GM23338 (cell line): ENCODE measurements around the gene PDIA5.

ENCODE experiments used
- EZH2 ChIP-seq: fragments of 200-600 bp; sonication (generic); IDR thresholded peaks from one replicate; pipeline ENCODE4 v1.8.0; 2017; ENCODE audit warnings: antibody characterized with exemption, mild to moderate bottlenecking, low read depth; ENCODE audit not compliant: unreplicated experiment
- EZH2phosphoT487 ChIP-seq: fragments of 200-600 bp; sonication (generic); IDR thresholded peaks from one replicate; pipeline ENCODE4 v1.8.1; 2018; ENCODE audit warnings: antibody characterized with exemption; ENCODE audit not compliant: unreplicated experiment
- POLR2AphosphoS5 ChIP-seq: IDR thresholded peaks from 2 replicates; pipeline ENCODE4 v1.6.1; 2016; ENCODE audit warnings: antibody characterized with exemption, low read depth
- STAT1 ChIP-seq: IDR thresholded peaks from one replicate; pipeline ENCODE4 v1.6.1; 2016; ENCODE audit warnings: antibody characterized with exemption; ENCODE audit not compliant: unreplicated experiment
- ZNF462 ChIP-seq: fragments of 250-450 bp; sonication (Bioruptor Pico); IDR thresholded peaks from 2 replicates; pipeline ENCODE4 v1.5.0; 2020; ENCODE audit warnings: mild to moderate bottlenecking, moderate library complexity
- TF ChIP-seq, protein P1 (sequence below), 2 experiments: fragments of 200-600 bp in 1 of 2; sonication (generic) in 1 of 2; conservative IDR thresholded peaks; 2 replicates each; pipeline versions ENCODE4 v1.5.1 to v1.6.1; 2016 to 2017; ENCODE audit warnings: antibody characterized with exemption in 2 of 2, low read depth in 2 of 2, mild to moderate bottlenecking in 2 of 2, moderate library complexity in 1 of 2
- TF ChIP-seq, protein P2 (sequence below): IDR thresholded peaks from one replicate; pipeline ENCODE4 v1.6.1; 2018; ENCODE audit warnings: antibody characterized with exemption; ENCODE audit not compliant: unreplicated experiment

- TF ChIP-seq, protein P1, sequence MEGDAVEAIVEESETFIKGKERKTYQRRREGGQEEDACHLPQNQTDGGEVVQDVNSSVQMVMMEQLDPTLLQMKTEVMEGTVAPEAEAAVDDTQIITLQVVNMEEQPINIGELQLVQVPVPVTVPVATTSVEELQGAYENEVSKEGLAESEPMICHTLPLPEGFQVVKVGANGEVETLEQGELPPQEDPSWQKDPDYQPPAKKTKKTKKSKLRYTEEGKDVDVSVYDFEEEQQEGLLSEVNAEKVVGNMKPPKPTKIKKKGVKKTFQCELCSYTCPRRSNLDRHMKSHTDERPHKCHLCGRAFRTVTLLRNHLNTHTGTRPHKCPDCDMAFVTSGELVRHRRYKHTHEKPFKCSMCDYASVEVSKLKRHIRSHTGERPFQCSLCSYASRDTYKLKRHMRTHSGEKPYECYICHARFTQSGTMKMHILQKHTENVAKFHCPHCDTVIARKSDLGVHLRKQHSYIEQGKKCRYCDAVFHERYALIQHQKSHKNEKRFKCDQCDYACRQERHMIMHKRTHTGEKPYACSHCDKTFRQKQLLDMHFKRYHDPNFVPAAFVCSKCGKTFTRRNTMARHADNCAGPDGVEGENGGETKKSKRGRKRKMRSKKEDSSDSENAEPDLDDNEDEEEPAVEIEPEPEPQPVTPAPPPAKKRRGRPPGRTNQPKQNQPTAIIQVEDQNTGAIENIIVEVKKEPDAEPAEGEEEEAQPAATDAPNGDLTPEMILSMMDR (conservative IDR thresholded peaks at IDR 0.05; ENCODE audit: low read depth in 2 of 2) = no peak
- TF ChIP-seq POLR2AphosphoS5 = no peak
- TF ChIP-seq ZNF462 (CRISPR knock-in tag) = no peak
- TF ChIP-seq, protein P2, sequence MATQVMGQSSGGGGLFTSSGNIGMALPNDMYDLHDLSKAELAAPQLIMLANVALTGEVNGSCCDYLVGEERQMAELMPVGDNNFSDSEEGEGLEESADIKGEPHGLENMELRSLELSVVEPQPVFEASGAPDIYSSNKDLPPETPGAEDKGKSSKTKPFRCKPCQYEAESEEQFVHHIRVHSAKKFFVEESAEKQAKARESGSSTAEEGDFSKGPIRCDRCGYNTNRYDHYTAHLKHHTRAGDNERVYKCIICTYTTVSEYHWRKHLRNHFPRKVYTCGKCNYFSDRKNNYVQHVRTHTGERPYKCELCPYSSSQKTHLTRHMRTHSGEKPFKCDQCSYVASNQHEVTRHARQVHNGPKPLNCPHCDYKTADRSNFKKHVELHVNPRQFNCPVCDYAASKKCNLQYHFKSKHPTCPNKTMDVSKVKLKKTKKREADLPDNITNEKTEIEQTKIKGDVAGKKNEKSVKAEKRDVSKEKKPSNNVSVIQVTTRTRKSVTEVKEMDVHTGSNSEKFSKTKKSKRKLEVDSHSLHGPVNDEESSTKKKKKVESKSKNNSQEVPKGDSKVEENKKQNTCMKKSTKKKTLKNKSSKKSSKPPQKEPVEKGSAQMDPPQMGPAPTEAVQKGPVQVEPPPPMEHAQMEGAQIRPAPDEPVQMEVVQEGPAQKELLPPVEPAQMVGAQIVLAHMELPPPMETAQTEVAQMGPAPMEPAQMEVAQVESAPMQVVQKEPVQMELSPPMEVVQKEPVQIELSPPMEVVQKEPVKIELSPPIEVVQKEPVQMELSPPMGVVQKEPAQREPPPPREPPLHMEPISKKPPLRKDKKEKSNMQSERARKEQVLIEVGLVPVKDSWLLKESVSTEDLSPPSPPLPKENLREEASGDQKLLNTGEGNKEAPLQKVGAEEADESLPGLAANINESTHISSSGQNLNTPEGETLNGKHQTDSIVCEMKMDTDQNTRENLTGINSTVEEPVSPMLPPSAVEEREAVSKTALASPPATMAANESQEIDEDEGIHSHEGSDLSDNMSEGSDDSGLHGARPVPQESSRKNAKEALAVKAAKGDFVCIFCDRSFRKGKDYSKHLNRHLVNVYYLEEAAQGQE = no peak
- no peak for TF ChIP-seq EZH2
- no peak for TF ChIP-seq EZH2phosphoT487
- no peak for TF ChIP-seq STAT1
Measured at GRCh38 chr3:123169492-123169929, 102.7 kb downstream of the PDIA5 start.
